Left ventricle myocardium inferior (tissue), 1 donor: Measurements from ENCODE around the gene OR4E1. TPM values are rescaled to one million over a fixed set of nuclear protein-coding genes. Genes with fewer than 3 reads are reported as not detected.

Experiments
- DNase-seq: peaks from one replicate; pipeline ENCODE4 v3.0.0-alpha.2; 2020
- H3K27ac ChIP-seq: fragments of 200-600 bp; replicated peaks from 2 replicates; pipeline ENCODE4 v1.8.0; 2021
- H3K27me3 ChIP-seq: fragments of 200-600 bp; 2 replicates; pipeline ENCODE4 v1.8.0; 2021; ENCODE audit warnings: low read depth
- H3K36me3 ChIP-seq: fragments of 200-600 bp; 2 replicates; pipeline ENCODE4 v1.8.0; 2021
- H3K4me1 ChIP-seq: fragments of 200-600 bp; 2 replicates; pipeline ENCODE4 v1.8.0; 2021
- H3K4me3 ChIP-seq: fragments of 200-600 bp; 2 replicates; pipeline ENCODE4 v1.8.0; 2021; ENCODE audit warnings: mild to moderate bottlenecking, moderate library complexity
- H3K9me3 ChIP-seq: fragments of 200-600 bp; replicated peaks from 2 replicates; pipeline ENCODE4 v1.8.0; 2021
- intact Hi-C: fragments of 100-400 bp; cut with micrococcal nuclease; formaldehyde crosslinking; loops from one replicate; pipeline ENCODE4 v1.11.0; 2022
- total RNA-seq: library from RNA; stranded (reverse); fragmentation: NEBNext Ultra II Directional; extraction: Animal tissue kit (Norgen Biotek cat#: 25700); gene quantifications from one replicate; pipeline ENCODE4 v1.2.1, GENCODE V29; 2021
- TF ChIP-seq, protein P1 (sequence below): fragments of 200-600 bp; IDR thresholded peaks from 2 replicates; pipeline ENCODE4 v1.8.0; 2021; ENCODE audit warnings: antibody characterized with exemption, mild to moderate bottlenecking, borderline replicate concordance
- donor health status: DM: no; HTN: yes; CAD: no; lungs with severe emphysema.

The OR4E1 gene
- total RNA-seq, 1 donor from 2014 or later, result not detected

DNA sequence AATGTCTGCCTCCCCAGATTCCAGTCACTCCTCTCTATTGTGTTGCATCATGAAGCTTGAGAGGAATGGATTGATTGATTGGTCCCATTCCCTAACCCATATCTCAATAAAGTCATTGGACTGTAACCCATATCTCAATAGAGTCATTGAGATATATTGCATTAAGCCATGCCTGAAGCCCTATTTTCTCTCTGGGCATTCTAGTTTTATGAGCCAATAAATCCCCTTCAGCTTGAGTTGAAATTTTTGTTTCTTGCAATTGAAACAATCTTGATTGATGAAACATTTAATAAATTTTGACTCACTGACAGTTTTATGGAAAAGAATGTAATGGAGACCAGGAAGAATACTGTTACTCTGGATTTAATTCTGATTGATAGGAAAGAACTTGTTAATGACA, 20.8 kb upstream of the OR4E1 start:
- Histone ChIP-seq H3K36me3 (no peaks in the 10 kb centered on the region), H3K4me3 (no peak overlapping the region), H3K4me1 (no peaks in the 10 kb centered on the region), H3K9me3 (no peaks in the 10 kb centered on the region), H3K27me3 (no peaks in the 10 kb centered on the region), H3K27ac (no peak overlapping the region)
- intact Hi-C loops, result no loop called here
- no peak for DNase-seq
- TF ChIP-seq, protein P1, sequence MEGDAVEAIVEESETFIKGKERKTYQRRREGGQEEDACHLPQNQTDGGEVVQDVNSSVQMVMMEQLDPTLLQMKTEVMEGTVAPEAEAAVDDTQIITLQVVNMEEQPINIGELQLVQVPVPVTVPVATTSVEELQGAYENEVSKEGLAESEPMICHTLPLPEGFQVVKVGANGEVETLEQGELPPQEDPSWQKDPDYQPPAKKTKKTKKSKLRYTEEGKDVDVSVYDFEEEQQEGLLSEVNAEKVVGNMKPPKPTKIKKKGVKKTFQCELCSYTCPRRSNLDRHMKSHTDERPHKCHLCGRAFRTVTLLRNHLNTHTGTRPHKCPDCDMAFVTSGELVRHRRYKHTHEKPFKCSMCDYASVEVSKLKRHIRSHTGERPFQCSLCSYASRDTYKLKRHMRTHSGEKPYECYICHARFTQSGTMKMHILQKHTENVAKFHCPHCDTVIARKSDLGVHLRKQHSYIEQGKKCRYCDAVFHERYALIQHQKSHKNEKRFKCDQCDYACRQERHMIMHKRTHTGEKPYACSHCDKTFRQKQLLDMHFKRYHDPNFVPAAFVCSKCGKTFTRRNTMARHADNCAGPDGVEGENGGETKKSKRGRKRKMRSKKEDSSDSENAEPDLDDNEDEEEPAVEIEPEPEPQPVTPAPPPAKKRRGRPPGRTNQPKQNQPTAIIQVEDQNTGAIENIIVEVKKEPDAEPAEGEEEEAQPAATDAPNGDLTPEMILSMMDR, result no peak

DNA sequence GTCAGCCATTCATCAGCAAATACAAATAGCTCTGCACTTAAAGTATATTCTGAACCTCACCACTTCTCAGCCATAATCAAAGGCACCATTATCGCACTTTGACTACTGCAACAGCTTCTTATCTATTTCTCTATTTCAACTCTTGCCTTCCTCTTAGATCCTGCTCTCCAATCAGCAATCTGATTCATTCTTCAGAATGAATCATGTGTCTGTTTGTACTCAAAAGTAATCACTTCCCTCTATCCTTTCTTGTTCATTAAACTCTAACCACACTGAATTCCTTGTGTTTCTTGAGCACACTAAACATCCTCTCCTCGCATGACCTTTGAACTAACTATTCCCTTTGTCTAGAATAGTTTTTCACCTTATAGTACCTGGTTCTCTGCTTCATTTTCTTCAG, 12.8 kb upstream of the OR4E1 start:
- TF ChIP-seq, protein P1, result no peak
- no peak for DNase-seq
- intact Hi-C loops, result no loop called here
- H3K9me3 ChIP-seq, result peaks cover 16% of the 10 kb centered on the region
- no peaks in the 10 kb centered on the region for H3K36me3 ChIP-seq
- no peaks in the 10 kb centered on the region for H3K4me1 ChIP-seq
- no peak overlapping the region for H3K4me3 ChIP-seq
- H3K27ac ChIP-seq, result no peak overlapping the region
- no peaks in the 10 kb centered on the region for H3K27me3 ChIP-seq

DNA sequence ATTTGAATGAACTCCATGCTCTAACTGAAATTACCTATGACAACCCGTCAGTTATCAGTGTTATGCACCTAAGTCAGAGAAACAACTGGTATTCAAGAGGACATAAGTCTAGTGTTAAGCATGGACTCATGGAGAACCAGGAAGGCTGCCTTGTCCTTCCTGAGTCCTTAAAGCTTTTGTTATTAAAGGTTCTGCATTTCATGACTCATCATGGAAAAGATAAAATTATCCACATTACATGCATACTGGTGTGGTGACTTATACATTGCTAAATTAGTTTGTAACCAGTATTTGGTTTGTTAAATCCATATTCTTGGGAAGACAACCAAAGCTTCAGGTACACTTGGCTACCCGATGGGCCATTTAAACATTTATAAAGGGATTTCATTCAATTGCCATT, 6.5 kb upstream of the OR4E1 start:
- intact Hi-C loops, result no loop called here
- TF ChIP-seq, protein P1, result no peak
- Histone ChIP-seq H3K4me1 (no peaks in the 10 kb centered on the region), H3K4me3 (no peak overlapping the region), H3K9me3 (peaks cover 16% of the 10 kb centered on the region), H3K36me3 (no peaks in the 10 kb centered on the region), H3K27me3 (no peaks in the 10 kb centered on the region), H3K27ac (no peak overlapping the region)
- DNase-seq, result no peak

DNA sequence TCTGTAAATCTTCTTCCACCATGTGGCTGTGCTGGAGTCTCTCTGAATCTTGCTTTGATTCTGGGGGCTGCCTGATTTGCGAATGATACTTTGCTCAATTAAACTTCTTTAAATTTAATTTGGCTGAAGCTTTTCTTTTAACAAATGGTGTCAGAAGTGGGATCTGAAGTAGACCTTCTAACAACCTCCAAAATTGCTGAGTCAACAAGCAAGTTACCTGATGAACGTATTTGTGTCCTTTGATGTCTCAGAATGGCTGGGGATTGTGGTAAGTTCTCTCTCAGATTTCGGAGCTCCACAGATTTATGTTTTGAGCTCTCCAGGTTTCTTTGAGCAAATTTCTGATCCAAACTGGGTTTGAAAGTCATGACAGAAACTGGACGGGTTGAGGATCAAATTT, 1.9 kb upstream of the OR4E1 start:
- Histone ChIP-seq H3K4me3 (no peak overlapping the region), H3K27ac (no peak overlapping the region), H3K9me3 (peaks cover 25% of the 10 kb centered on the region), H3K36me3 (no peaks in the 10 kb centered on the region), H3K27me3 (no peaks in the 10 kb centered on the region), H3K4me1 (no peaks in the 10 kb centered on the region)
- intact Hi-C loops, result no loop called here
- TF ChIP-seq, protein P1, result no peak
- no peak for DNase-seq

DNA sequence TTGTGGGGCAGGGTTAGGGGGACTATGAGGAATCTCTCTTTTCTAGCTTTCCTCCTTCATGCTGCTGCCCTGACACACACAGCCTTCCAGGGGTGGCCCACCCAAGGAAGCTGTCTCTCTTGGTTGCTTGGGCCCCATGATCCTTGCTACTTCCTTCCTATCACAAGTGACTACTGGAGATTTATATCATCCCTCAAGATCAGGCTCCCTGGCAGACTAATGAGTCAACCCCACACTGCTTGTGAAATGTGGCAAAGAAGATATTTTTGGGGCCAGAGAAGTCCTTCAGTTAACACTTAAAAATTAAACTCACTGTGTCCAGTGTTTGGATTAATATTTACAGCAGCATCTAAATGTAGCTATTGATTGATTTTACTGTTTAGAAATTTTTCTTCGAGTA, 1.5 kb downstream of the OR4E1 start:
- Histone ChIP-seq H3K9me3 (peaks cover 25% of the 10 kb centered on the region), H3K36me3 (no peaks in the 10 kb centered on the region), H3K4me3 (no peak overlapping the region), H3K27me3 (no peaks in the 10 kb centered on the region), H3K27ac (no peak overlapping the region), H3K4me1 (no peaks in the 10 kb centered on the region)
- TF ChIP-seq, protein P1, result no peak
- intact Hi-C loops, result no loop called here
- no peak for DNase-seq

DNA sequence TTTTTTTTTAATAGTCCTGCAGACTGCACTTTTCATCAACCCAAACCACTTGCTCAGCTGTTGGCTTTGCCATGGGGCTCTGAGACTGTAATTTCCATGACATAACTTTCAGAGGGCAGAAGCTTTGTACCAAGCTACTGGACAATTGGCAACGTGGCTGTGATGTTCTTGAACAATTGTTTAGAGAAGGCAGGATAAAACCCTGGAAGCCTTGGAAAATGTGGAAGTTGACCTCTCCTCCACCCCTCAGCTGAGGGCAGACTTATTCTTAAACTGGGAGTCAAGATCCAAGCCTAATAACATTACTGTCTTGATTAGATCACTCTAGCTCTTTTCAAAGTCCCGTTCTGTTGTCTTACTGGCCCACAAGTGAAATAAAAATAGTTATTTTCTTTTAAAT, 2.2 kb downstream of the OR4E1 start:
- no peak for DNase-seq
- H3K9me3 ChIP-seq, result peaks cover 22% of the 10 kb centered on the region
- H3K4me1 ChIP-seq, result no peaks in the 10 kb centered on the region
- no peaks in the 10 kb centered on the region for H3K27me3 ChIP-seq
- no peak overlapping the region for H3K27ac ChIP-seq
- no peaks in the 10 kb centered on the region for H3K36me3 ChIP-seq
- TF ChIP-seq, protein P1, result no peak
- no peak overlapping the region for H3K4me3 ChIP-seq
- intact Hi-C loops, result no loop called here
